GM12865 (cell line): ENCODE results near the gene C1orf167.
A peak's percentile ranks its signal among the peaks of the same experiment; 100 is the strongest.

Experiments used
- DNase-seq: peaks from one replicate; pipeline ENCODE4 v3.0.0; 2010; ENCODE audit warnings: low read depth
- H3K4me3 ChIP-seq: 2 replicates; pipeline ENCODE4 v1.5.1; 2011; ENCODE audit warnings: mild to moderate bottlenecking, low read depth, low read length, control low read depth
- TF ChIP-seq, protein P1 (sequence below): IDR thresholded peaks from 2 replicates; pipeline ENCODE4 v1.5.1; 2011; ENCODE audit warnings: low read length, control low read depth, low read depth, inconsistent platforms; ENCODE audit not compliant: insufficient read depth; ENCODE audit errors: missing control alignments

C1orf167 gene

DNA sequence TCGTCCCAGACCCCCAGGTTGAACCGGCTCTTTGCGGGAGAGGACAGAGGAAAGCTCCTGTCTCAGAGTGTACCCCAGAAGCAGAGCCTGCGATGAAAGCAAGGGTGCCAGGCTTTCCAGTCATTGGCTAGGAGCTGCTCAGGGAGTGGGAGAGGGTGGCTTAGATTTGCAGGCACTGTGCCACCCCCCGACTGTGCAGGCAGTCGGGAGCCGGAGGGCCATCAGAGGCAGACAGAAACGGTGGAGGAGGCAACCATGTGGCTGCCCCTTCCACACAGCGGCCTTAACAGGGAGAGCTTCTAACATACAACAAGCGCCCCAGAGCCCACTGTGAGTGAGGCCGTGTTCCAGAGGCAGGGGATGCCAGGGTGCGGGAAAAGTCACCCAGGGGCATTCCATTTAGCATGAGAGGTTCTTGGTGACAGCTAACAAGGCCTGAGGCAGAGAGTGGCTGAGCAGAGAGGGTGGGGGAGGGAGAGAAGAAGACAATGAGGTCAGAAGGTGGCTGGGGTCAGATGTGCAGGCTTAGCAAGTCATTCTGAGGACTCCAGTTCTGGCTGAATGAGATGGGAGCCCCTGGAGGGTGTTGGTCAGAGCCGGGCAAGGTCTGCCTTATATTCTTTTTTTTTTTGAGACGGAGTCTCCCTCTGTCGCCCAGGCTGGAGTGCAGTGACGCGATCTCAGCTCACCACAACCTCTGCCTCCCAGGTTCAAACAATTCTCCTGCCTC, 9.5 kb upstream of the C1orf167 start:
- DNase-seq, result peak; percentile 31
- TF ChIP-seq, protein P1, sequence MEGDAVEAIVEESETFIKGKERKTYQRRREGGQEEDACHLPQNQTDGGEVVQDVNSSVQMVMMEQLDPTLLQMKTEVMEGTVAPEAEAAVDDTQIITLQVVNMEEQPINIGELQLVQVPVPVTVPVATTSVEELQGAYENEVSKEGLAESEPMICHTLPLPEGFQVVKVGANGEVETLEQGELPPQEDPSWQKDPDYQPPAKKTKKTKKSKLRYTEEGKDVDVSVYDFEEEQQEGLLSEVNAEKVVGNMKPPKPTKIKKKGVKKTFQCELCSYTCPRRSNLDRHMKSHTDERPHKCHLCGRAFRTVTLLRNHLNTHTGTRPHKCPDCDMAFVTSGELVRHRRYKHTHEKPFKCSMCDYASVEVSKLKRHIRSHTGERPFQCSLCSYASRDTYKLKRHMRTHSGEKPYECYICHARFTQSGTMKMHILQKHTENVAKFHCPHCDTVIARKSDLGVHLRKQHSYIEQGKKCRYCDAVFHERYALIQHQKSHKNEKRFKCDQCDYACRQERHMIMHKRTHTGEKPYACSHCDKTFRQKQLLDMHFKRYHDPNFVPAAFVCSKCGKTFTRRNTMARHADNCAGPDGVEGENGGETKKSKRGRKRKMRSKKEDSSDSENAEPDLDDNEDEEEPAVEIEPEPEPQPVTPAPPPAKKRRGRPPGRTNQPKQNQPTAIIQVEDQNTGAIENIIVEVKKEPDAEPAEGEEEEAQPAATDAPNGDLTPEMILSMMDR, result no peak
- H3K4me3 ChIP-seq, result no peak overlapping the region

DNA sequence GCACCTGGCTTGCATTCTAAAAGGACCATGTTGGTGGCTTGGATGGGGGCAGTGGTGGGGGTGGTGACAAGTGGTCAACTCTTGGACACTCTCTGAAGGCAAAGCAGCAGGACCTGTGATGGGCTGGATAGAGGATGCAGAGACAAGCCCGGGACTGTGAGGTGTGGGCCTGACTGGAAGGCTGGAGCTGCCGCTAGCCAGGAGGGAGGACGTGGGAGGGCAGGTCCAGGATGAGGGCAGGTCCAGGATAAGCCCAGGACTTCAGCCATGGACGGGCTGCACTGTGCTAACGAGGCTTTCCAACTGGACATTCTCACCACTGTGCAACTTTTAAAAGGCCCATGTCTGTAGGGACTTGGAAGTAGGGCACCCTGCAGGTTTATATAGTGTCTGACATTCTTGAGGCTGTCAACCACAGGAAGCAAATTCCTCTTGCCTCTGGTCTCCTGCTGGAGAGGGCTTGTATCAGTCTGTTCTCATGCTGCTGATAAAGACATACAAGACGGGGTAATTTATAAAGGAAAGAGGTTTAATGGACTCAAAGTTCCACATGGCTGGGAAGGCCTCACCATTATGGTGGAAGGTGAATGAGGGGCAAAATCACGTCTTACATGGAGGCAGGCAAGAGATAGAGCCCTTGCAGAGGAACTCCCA, 8.3 kb upstream of the C1orf167 start:
- no peak for DNase-seq
- H3K4me3 ChIP-seq, result no peak overlapping the region
- TF ChIP-seq, protein P1, result no peak

DNA sequence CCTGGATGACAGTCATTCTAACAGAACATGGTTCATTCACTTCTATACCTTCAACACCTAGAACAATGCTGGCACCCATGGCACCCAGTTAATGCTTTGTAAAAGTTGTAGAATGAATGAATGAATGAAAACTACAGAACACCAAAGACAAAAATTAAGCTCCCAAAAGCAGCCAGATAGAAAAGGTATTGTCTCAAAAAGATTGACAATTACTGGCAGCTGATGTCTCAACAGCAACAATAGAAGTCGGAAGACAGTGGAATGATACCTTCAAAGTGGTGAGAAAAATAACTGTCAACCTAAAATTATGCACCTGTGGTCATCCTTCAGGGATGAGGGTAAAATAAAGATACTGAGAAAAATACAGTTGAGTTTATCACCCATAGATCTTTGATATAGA, 4.9 kb upstream of the C1orf167 start:
- TF ChIP-seq, protein P1, result no peak
- DNase-seq, result no peak
- no peak overlapping the region for H3K4me3 ChIP-seq

DNA sequence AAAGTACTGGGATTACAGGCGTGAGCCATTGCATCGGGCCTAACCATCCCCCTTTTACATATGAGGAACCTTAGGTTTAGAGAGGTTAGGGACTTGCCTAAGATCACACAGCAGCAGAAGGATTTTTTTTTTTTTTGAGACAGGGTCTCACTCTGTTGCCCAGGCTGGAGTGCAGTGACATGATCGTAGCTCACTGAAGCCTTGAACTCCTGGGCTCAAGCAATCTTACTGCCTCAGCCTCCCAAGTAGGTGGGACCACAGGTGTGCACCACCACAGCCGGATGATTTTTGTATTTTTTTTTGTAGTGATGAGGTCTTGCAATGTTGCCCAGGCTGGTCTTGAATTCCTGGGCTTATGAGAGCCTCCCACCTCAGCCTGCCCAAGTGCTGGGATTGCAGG, 2.2 kb upstream of the C1orf167 start:
- no peak overlapping the region for H3K4me3 ChIP-seq
- TF ChIP-seq, protein P1, result no peak

DNA sequence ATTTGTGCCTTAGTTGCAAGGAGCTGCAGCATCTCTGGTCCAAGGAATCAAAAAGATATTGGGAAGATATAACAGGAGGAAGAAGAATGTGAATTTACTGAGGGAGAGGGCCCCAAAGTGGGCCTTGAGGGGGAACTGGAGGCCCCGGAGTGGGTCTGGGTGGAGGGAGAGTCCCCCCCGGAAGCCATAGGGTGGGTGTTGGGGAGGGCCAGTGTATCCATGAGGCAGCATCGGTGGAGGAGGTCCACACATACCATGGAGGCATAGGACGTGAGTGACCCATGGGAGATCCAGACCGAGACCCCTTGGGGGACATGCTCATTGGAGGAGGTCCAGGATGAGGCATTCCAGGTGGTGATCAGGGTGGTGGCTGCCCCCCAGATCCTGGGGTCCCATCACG, 708 bp upstream of the C1orf167 start:
- no peak for DNase-seq
- TF ChIP-seq, protein P1, result no peak
- H3K4me3 ChIP-seq, result no peak overlapping the region

More for the DNA sequence above, 2.2 kb upstream of the C1orf167 start:
- no peak for DNase-seq

DNA sequence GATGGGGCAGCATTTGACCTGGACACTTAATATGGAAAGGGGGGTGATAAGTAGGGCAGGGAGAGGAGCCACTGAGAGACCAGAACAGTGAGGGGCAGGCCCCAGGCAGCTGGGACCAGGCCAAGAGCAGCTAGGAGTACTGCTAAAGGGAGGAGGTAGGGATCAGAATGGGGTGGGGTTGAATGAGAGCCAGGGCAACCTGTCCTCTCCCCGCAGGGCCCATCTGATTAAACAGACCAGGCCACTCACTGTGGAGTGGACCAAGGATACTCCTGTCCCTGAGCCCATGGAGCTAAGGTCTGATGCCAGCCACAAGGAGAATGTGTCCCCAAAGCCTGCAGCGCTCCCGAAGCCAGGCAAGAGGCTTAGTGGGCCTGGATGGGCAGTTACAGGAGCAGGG, 2.1 kb downstream of the C1orf167 start:
- H3K4me3 ChIP-seq, result no peak overlapping the region
- TF ChIP-seq, protein P1, result no peak
- DNase-seq, result no peak
